ENCODE results near the gene DGUOK.
A peak's percentile ranks its signal among the peaks of the same experiment; 100 is the strongest.

Gene DGUOK

DNA sequence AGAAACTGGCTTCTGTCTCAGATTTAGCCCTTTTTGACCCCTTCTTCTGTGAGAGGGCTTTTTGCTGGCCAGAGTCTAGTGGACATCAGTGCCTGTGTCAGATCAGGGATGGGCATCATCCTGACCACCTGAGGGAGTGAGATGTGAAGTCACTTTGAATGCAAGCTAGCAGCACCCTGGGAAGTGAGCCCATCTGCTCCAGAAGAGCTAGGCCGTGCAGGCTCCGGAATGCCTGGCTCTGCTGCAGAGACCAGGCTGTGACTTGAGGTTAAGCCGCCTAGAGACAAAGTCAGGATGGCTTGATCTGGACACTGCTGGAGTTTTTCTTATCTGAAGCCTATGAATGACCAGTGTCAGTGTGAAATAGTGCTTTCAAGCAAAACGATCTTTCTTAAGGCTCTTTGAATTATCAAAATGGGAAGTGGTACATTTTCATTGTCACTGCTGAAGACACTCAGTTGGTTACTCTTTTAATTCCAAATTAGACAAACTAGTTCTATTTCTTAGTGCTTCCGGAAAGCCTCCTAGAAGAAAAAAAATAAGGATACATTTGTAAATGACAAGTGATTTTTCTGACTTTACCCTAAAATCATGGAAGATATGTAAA is 20.8 kb downstream of the DGUOK start:
- no peak for DNase-seq (ENCODE audit: low read depth)

DNA sequence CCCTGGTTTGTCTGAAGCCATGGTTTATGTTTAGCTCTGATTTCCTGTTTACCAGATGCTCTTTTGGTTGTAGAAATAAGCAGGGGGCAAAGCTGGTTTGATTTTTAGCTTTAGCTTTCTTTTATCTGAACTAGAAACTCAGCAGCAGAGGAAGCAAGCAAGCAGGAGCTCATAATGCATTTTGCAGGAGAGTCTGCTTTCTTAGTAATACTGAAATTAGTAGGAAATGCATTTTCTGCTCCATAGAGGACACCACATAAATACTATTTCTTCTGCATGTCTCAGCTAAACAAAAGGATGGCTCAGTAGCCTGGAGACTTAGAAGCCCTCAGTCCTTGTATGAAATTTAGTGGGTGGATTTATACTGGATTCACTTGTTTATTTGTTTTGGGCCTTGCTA is 23.1 kb downstream of the DGUOK start:
- no peak for DNase-seq (ENCODE audit: low read depth)

DNA sequence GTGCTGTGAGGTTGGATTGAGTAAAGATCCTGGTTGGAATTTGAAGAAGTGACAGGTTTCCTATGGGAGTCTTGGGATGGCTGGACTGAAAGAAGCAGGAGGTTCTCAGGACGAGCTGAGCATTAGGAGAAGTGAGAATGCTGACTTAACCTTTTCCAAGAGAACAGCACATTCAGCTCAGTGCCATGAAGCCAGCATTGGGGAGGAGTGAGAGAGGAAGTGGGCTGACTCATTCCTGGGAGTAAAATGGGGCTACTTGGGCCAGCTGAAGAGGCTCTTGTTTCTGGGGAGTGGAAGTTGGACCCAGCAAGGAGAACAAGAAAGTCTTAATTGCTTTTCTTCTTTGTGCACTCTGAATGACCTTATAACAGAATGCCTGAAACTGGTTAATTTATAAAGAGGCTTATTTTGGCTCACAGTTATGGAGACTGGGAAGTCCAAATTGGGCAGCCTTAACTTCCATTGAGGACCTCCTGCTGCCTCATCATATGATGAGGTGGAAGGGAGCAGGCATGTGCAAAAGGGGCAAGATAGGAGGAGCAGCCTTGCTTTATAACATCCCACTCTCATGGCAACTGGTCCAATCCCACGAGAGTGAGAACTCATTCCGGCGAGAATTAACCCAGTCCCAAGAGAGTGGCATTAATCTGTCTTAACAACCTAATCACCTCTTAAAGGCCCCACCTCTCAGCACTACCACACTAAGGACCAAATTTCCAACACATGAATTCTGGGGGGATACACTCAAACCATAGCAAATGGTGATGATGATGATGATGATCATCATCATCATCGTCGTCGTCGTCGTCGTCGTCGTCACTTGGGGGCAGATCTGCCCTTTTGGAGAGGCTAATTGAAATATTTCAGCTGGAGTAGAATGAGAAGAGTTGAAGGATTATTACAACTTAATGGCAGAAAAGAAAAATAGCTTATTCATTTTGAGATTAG is 26.1 kb downstream of the DGUOK start:
- DNase-seq (ENCODE audit: low read depth): peak; percentile 29

DNA sequence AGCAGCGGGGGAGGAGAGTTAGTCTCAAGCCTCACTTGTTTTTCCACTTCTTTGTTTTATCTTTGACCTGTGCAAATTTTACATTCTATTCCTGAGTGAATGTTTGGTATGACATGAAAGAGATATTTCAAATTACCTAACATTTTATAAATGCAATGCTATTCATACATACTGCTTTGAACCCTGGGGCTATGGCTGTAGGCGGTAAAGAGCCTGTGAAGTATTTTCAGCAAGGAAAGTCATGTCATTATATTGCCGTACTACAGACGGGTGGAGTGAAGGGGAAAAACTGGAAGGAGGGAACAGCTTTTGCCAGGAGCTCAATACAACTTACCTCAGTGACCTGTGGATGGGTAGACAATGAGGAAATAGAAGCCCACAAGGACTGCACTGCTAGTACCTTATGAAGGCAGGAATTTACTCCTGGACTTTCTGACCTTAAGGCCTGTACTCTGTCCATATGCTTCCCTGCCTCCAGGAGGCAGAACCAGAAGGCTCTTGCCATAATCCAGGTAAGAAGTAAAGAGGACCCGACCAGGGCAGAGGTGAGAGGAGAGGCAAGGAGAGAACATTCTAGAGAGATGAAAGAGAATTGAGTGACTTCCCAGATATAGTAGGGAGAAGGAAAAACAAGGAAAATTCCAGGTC is 29.7 kb downstream of the DGUOK start:
- no peak for DNase-seq (ENCODE audit: low read depth)

DNA sequence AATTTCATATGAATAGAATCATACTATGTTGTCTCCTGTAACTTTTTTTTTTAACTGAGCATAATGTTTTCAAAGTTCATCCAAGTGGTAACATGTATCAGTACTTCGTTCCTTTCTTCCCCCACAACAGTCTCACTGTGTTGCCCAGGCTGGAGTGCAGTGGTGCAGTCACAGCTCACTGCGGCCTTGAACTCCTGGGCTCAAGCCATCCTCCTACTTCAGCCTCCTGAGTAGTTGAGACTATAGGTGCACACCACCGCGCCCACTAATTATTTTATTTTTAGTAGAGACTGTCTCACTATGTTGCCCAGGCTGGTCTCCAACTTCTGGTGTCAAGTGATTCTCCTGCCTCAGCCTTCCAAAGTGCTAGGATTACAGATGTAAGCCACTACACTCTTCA is 34.6 kb downstream of the DGUOK start:
- DNase-seq (ENCODE audit: low read depth): no peak

DNA sequence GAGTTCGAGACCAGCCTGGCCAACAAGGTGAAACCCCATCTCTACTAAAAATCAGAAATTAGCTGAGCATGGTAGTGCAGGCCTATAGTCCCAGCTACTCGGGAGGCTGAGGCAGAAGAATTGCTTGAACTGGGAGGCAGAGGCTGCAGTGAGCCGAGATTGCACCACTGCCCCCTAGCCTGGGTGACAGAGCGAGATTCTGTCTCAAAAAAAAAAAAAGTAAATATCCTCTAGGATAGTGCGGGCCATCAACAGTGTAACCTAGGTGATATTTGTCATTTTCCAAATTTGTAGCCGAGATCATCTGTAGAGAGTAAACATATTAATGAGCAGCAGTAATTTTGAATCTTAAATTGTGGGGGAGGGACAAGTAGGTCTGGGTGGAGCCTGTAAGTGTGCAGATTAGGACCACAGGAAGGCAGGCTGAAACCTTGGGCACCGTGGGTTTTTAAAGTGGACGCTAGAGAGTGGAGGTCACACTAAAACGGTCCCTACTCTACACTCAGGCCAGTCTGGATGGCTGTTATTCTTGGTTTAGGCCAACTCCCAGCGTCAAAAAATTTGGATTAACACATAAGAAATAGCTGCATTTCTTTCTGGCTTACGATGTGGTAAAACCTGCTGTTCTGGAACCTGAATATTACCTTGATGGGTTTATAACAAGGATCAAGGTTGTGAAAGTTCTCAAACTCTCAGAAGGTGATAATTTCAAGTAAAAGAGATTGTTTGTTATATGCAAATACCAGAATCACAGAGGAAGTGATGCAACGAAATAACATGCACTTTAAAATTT is 35.3 kb downstream of the DGUOK start:
- no peak for DNase-seq (ENCODE audit: low read depth)

DNA sequence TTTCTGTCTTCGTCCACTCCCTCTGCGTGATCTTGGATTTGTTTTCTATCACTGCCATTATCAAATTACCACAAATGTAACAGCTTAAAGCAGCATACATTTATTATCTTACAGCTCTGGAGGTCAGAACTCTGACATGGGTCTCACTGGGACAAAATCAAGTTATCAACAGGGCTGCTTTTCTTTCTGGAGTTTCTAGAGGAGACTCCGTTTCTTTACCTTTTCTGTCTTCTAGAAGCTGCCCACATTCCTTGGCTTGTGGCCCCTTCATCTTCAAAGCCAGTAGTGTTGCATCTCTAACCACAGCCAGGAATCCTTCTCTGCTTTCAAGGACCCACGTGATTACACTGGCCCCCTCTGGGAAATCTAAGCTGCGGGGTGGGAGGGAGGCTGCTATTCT is 36.1 kb downstream of the DGUOK start:
- DNase-seq (ENCODE audit: low read depth): no peak

DNA sequence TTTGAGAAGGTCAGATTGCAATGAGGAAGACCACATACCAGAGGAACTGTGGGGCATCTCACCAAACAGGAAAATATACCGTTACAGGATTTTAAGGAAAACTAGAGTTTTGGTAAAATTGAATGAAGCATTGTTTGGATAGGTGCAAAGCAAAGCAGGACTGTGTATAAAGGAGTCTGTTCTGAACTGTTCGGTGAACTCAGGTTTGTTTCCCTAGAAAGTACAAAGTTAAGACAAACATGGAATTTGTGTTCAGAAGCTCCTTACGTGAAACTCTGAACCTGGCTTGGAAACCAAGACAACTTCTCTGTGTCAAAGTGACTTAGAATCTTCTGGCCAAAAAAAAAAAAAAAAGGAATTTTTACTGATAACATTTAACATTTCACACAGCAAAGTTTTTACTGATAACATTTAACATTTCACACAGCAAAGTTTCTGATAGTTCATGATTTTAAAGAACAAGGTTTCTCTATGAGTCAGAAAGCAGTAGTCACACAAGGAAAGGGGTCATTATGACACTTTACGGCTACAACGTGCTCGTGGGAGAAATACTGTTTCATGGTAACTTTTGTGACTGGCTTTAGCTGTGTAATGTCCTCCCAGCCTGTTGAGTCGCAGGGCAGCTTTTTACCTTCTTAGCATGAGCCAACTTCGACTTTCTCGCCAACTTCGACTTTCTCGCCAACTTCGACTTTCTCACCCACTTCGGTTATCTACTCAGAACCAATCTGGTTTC is 36.9 kb downstream of the DGUOK start:
- DNase-seq (ENCODE audit: low read depth): no peak

DNA sequence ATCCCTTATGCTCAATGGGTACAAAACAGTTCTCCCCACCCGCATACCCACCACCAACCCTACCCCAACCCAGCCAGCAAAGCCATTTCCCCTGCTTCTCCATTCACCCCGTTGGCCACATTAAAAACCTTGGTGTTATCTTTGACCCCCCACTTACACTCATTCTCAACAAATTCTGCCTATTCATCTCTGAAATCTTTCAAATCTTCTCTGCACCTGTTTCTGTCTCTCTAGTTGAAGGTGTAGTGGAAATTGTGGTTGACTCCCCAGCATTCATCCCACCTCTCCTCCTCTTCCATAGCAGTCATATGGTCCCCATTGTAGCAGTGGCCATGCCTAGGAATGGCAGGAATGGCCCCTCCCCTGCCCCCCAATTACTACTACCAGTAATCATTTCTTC is 37.5 kb downstream of the DGUOK start:
- DNase-seq (ENCODE audit: low read depth): no peak

DNA sequence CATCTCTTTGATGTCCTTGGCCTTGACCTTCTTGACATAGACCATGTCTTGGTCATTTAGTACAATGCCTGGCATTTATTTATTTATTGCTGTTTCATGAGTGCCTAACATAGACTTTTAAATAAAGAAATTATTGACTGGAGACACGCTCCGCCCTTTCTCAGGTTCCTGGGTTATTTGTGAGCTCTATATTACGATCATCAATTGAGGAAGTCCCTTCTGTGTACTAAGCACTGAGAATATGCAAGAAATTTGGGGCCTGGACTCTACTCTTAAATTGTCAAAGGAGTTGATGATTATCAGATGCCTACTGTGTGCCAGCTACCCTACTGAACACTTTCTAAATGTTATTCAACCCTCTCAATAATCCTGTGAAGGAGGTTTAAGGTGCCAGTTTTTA is 38.4 kb downstream of the DGUOK start:
- no peak for DNase-seq (ENCODE audit: low read depth)

DNA sequence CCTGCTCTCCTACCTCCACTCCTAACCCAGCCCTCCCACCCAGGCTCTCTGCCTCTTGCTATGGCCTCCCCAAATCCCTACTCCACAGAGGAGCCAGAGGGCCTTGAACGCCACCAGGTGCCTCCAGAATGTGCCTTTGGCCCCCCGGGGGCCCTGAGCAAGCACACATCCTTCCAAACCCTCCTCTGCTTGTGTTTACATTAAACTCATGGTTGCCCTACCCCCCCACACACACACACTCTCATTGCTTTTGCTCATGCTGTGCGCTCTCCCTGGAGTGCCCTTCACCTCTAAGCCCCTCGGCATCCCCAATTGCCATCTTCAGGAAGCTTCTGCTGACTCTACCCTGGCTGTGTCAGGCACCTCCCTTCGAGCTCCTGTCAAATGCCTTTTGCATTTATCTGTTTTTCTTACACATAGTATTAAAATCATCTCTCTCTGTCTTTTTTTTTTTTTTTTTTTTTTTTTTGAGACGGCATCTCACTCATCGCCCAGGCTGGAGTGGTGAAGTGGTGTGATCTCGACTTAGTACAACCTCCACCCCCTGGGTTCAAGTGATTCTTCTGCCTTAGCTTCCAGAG is 41.8 kb downstream of the DGUOK start:
- no peak for DNase-seq (ENCODE audit: low read depth)

DNA sequence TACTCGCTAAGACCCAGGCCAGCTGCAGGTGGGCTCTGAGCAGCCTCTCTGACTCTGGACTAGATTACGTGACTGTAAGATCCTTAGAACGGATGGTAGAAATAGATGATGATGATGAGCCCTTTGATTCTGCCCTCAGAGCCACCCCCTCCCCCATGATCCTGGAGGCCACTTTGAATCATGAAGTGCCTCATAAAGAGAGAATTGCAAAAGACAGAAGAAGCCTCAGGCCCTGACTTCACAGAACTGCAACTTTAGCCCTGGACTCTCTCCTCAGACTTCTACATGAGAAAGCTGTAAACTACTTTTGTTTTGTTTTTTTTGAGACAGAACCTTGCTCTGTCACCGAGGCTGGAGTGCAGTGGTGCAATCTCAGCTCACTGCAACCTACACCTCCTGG is 42.7 kb downstream of the DGUOK start:
- DNase-seq (ENCODE audit: low read depth): no peak

DNA sequence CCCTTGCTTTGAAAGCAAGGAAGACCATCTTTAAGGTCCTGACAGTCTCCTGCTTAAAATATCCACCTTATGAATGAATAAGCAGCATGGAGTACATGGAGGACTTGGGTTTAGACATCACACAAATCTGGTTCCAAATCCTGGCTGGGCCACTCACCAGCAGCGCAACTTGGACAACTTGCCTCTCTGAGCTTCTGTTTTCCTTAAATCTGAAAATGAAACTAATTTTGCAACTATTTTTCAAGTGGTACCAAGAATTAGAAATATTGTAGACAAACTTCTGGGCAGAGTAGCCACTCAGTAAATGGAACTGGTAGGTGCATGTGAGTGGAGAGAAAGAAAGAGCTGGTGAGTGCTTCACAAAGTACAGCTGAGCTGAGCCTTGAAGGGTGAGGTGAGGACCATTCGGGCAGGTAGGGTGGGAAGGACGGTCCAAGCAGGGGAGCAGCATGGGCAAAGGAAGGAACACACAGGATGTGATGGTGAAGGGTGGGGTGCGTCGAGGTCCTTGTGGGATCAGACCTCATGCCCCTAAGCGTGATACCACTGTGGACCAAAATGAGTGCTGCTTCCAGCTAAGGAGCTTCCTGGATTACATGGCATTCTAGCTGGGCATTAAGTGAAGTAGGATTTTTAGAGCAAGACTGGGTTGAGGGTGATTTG is 43.6 kb downstream of the DGUOK start:
- no peak for DNase-seq (ENCODE audit: low read depth)

DNA sequence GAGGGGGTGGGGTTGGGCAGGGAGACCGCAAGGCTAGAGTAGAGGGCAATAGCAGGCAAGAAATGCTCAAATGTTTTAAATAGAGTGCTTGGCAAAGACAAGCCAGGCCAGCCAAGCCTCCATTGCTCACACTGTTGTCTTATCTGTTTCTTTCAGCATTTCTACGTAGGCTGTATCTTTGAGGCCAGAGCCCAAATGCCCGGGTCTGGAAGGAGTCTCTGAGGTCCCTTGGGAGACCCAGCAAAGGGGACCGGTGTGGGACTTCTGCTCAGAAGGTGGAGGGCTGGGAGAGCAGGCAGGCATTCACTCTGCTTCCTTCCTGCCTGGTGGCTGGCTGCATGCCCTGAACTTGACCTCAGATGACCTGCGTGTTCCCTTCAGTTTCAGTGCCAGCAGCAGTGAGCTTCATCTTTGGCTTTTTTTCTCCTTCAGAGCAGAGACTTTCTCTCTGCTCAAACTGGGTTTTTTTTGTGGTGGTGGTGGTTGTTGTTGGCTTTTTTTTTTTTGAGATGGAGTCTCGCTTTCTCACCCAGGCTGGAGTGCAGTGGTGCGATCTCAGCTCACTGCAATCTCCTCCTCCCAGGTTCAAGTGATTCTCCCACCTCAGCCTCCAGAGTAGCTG is 44.3 kb downstream of the DGUOK start:
- peak; percentile 32 for DNase-seq (ENCODE audit: low read depth)

DNA sequence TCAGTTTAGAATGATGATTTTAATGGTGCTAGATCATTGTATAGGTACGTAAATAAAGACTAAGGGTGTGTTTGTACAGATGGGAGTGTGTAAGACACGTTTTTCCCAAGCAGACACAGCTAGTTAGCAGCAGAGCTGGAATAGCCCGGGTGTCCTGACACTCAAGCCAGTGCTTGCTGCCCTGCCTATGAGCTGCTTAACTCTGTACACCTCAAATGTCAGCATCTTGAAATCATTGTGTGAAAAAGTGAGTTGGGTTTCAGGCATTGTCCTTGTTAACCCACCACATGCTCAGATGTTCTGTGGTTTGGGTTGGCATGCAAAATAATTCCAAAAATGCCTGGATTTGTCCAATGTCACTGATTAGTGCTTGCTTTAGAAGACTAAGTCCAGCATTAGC is 45.0 kb downstream of the DGUOK start:
- DNase-seq (ENCODE audit: low read depth): no peak

DNA sequence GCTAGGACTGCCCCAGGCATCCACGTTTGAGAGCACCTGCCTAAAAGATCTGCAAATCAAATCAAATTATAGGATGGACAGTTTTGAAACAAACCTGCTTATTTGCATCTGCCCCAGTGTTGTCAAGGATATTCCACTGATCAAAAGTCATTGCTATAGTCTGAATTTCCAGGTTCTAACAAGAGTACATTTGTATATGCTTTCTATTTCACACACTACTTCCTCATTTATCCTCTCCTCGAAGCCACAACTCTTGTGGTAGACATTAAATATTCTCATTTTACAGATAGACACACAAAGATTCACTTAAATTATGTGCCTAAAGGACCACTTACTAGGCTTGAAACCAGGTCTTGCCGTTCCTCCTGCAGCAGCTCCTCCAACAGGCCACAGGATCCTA is 46.2 kb downstream of the DGUOK start:
- no peak for DNase-seq (ENCODE audit: low read depth)

DNA sequence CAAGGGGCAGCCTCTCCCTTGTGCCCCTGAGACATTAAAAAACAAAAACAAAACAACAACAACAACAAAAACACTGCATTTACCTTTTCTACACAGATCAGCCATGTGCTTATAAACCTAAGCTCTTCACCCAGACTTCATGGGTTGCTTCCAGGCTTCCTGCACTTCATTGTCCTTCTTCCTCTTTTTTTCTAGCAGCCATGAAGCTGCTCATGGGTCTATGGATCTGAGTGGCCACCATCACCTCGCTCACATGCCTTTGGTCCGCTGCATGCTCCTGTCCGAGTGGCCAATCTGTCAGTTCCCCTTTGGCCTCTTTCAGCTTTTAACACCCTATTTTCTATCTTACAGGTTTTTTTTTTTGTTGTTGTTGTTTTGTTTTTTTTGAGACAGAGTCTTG is 49.1 kb downstream of the DGUOK start:
- DNase-seq (ENCODE audit: low read depth): no peak

DNA sequence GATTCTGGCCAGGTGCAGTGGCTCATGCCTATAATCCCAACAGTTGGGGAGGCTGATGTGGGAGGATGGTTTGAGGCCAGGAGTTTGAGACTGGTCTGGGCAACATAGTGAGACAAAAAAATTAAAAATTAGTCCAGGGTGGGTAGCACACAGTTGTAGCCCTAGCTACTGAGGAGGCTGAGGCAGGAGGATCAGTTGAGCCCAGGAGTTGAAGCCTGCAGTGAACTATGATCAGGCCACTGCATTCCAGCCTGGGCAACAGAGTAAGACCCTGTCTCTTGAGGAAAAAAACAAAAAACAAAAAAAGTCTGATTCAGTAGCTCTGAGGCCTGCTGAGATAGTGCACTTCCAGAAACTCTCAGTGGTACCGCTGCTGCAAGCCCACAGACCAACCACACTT is 50.1 kb downstream of the DGUOK start:
- no peak for DNase-seq (ENCODE audit: low read depth)

DNA sequence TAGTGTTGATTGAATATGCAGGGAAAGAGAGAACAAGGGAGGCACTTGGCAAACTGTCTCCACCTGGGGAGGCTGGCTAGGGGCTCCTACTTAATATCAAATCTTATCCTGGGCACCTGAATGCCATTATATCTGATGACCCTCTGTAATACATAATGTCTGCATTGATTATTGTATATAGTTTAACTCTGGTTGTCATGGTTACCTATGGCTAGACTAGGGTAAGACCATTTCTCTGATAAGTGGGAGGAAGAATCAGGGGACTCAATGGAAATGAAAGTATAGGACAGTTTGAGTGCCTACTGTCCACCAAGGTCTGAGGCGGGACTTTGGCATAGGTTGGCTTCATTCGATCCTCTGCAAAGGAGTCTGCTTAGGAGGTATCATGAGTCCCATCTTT is 50.8 kb downstream of the DGUOK start:
- DNase-seq (ENCODE audit: low read depth): no peak

DNA sequence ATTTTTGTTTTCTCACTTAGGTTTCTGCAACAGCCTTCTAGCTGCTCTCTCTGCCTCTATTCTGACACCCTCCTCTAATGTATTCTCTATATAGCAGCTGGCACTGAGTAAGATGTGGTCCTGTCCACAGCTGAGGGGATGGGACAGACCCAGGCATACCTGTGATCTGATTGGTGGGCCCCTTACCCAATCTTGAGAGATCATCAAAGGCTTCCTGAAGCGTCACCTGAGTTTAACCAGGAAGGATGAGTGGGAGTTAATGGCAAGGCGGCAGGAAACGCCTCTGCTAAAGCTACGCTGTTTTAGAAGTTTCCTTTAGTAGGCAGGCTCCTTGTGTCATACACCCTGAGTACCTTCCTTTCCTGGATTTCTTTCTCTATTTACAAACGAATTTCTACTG is 52.3 kb downstream of the DGUOK start:
- no peak for DNase-seq (ENCODE audit: low read depth)

Data from amniotic epithelial cell (primary cell).